GM12873 (cell line): Measurements from ENCODE around the gene SOD1.

ENCODE experiments used
- CTCF ChIP-seq: IDR thresholded peaks from 2 replicates; pipeline ENCODE4 v1.5.1; 2012; ENCODE audit warnings: low read depth, mild to moderate bottlenecking, moderate library complexity, low read length, control low read depth; ENCODE audit not compliant: insufficient read depth; ENCODE audit errors: missing control alignments

The SOD1 gene

GRCh38 chr21:31659536-31660258, at the start of gene SOD1:
SOD1 (plus strand) TSS chr21:31659693; CDS start chr21:31659770, 77 bp downstream.
- TF ChIP-seq CTCF = no peak

- no peak for TF ChIP-seq CTCF
Measured at GRCh38 chr21:31611445-31611844, 48.0 kb upstream of the SOD1 start.

GRCh38 chr21:31612894-31613785, 46.4 kb upstream of the SOD1 start:
- TF ChIP-seq CTCF = no peak

GRCh38 chr21:31614705-31615104, 44.8 kb upstream of the SOD1 start:
- TF ChIP-seq CTCF = no peak

GRCh38 chr21:31616216-31616615, 43.3 kb upstream of the SOD1 start:
- no peak for TF ChIP-seq CTCF

- TF ChIP-seq CTCF = no peak
Measured at GRCh38 chr21:31618696-31619430, 40.6 kb upstream of the SOD1 start.

GRCh38 chr21:31622397-31622796, 37.1 kb upstream of the SOD1 start:
- no peak for TF ChIP-seq CTCF
